Ammon's horn (tissue), 1 donor: Measurements from ENCODE around the gene DNAJB11.
"Not testable (repeated sequence)": the region's sequence is repeated elsewhere in the genome, so short reads cannot be mapped to it uniquely, and the experiment has no call there.

ENCODE experiments used
- DNase-seq: peaks from one replicate; pipeline ENCODE4 v3.0.0-alpha.2; 2016; ENCODE audit warnings: low spot score

Gene DNAJB11

DNA sequence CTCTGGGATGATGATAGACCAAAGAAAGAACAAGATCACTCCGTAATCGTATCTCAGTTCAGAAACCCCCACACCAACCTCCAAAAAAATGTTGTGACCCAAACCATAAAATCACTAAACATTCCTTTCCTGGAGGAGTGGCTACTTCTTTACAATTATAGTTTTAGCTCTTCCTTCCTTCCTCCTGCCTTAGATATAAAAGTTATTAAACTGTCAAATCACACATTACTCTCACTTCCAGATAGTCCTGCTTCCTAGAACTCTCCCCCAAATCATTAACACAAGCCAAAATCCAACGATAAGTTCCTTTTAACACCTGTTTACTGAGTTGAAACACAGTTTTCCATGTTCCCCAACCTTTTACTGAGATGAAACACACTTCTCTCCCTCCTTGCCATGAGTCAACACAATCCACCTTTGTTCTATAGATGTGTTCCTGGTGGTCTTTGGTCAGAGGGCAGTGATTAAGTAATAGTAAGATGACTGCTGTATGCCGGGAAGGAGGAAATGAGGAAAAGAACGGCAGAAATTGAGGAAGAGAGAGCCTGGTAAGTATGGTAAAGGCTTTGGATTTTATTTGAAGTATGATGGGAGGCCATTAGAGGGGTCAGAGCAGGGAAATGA lies 18.0 kb upstream of the DNAJB11 start:
- no peak for DNase-seq

DNA sequence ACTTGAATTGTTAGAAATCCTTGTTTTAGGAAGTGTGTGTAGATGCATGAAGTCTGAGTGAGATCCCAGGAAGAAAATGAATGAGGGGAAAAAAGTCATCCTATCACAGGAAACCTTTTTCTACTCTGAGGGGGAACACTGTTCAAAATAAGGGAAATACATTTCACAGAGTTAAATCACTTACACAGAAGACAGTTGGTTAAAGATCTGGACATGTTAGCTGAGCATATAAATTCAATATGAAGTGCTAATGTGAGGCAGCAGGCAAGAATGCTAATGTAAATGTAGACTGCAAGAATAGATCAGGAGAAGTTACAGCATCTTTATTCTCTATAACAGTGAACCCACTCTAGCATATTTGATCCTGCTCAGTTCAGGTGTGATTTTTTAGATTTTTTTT lies 5.9 kb upstream of the DNAJB11 start:
- DNase-seq = no peak

DNA sequence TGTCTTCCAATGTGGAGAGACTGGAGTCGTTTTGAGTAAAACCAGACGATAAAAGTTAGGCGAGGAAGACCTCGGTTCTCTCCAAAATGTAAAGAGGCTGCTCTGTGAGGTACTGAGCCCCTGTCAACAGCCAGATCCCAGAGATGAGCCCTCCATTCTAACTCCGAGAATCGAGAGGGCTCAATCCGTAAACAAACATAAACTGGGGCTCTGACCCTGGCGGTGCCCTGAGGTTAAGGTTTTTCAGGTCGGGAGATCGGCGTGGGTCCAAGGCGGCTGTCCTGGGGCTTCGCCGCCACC lies 3.8 kb upstream of the DNAJB11 start:
- no peak for DNase-seq

DNA sequence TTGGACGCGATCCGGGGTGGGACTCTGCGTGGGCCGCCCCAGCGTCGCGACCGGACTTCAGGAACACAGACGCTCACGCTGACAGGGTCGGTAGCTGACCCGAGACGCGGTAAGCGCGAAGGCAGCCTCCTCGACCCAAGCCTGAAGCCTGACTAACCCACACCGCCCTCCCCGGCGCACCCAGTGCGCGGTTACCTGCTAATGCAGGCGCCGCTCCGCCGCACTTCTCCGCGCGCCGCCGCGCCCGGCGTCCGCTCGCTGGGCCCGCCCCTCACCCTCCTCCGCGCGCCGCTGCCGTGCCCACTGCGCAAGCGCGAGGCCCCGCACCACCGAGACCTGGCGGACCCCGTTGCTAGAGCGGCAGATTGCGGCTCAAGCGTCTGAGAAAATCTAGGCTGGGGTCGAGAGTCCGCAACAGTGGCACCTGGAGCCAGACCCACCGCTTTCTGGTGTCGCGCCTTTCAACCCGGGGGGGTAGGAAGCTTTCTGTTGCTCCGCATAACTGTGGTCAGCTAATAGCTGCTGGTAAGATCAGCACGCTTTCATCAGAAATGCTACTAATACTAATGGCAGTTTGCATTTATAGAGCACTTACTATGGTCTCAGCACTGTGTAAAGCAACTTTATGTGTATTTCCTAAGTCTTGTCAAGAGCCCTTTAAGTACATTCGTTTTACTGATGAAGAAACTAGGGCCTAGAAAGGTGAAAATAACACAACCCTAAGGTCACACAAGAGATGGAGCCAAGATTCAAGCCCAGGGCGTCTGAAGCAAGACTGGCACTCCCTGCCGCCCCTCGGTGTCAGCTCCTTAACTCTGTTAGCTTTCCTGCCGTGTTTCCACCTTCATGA lies 3.2 kb upstream of the DNAJB11 start, which contains the start of gene TBCCD1:
TBCCD1 (minus strand) TSS at position 268 of the 850 bp plus-strand sequence. CDS start 3,010 bp downstream, outside the sequence.
- DNase-seq = peak; percentile 91

- not testable (repeated sequence) for DNase-seq
These were observed 1.2 kb upstream of the DNAJB11 start for GRCh38 chr3:186569361-186569760.

- no peak for DNase-seq
These were observed 783 bp upstream of the DNAJB11 start for GRCh38 chr3:186569779-186570095.

GRCh38 chr3:186570941-186571643 lies 572 bp downstream of the DNAJB11 start:
- no peak for DNase-seq

GRCh38 chr3:186571644-186572013 lies 1.1 kb downstream of the DNAJB11 start:
- no peak for DNase-seq

DNA sequence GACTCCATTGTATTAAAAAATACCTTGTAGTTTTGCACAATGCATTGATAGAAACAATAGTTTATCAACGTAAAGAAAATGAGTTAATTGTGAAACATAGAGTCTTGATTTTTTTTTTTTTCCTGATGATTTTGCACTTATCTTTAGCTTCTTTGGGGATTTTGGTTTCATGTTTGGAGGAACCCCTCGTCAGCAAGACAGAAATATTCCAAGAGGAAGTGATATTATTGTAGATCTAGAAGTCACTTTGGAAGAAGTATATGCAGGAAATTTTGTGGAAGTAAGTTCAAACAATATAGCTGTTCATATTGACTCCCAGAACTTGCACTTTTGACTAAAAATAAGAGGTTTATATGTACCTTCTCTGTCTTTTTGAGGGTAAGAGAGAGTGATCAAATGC lies 7.0 kb downstream of the DNAJB11 start:
- no peak for DNase-seq

DNA sequence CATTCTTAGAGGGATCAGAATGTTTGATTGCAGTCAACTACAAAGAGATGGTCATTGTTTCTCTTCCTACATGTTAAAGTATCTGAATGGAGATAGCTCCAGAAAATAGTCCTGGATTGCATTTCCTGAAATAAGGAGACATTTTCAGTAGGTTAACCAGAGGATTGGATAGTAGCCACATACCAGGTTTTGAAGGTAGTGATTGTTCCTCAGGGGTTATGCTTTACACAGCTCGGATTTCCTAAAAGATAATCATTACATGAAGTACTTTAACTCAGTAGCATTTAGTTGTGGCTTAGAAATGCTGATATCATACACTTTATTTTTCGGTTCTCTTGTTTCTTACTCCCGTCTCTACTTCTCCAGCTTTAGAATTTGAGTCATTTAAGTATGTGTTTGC lies 10.3 kb downstream of the DNAJB11 start:
- DNase-seq = no peak

DNA sequence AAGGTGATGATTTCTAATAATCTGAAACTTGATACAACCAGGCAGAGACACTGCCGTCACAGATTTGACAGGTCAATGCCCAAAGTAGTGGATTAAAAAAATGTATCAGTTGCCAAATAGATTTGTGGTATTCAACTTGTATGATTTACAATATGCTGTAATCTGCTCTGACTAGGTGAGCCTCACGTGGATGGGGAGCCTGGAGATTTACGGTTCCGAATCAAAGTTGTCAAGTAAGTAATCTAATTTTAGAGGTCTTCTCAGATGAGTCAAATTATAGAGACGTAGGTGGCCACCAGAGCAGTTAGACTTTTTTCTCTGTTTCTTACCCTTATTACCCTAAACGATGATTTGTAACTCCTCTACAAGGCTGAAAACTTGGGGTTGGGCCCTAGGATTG lies 12.0 kb downstream of the DNAJB11 start:
- DNase-seq = no peak

GRCh38 chr3:186583831-186584230 lies 13.3 kb downstream of the DNAJB11 start:
- peak; percentile 44 for DNase-seq

- DNase-seq = not testable (repeated sequence)
These were observed 15.7 kb downstream of the DNAJB11 start for GRCh38 chr3:186586245-186586644.

- no peak for DNase-seq
These were observed 16.7 kb downstream of the DNAJB11 start for GRCh38 chr3:186587183-186587582.

DNA sequence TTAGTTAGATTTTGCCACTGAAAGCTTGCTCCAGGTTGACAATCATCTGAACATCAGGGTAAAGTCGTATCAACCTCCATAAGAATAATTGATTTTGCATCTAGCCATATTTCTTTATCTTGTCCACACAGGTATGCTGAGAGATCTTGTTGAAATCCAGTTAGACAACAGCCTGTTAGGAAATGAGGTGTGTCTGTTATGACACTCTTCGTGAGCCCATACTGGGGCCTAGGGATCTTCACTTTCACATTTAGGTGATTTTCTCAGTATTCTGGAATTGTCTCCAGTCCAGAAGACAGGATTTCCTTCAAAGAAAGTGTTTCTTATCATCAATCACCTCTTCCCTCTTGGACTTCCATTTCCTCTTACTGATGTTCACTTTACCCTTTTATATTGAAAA lies 18.1 kb downstream of the DNAJB11 start:
- DNase-seq = no peak

GRCh38 chr3:186589121-186589520 lies 18.6 kb downstream of the DNAJB11 start:
- DNase-seq = no peak

DNA sequence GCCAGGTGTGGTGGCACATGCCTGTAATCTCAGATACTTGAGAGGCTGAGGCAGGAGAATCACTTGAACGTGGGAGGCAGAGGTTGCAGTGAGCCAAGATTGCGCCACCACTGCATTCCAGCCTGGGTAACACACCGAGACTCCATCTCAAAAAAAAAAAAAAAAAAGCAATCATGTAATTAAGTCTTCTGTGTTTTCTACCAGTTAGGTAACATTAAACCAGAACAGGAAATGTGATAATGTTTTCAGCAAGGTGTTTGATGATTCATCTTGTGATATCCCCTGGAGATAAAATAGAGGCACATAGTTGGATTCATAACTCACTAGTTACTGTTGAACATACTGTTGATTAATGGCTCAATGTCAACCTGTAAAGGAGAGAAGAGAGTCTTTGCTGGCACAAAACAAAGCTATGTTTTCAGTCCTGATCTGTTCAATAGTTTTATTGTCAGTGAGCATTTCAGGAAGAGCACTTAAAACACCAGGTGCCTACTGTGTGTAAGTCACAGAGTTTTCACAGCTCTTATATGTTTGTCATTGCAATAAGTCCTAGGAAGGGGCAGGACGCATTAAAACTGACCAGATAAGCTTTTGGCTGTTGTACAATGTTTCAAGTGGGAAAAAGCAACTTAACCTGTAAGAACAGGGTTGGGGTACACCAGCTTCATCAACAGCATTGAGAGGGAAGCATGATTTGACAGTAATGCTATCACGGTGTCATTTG lies 19.5 kb downstream of the DNAJB11 start:
- no peak for DNase-seq

- DNase-seq = no peak
These were observed 20.2 kb downstream of the DNAJB11 start for GRCh38 chr3:186590580-186591295.

GRCh38 chr3:186592682-186593081 lies 22.2 kb downstream of the DNAJB11 start:
- DNase-seq = no peak

- DNase-seq = no peak
These were observed 23.3 kb downstream of the DNAJB11 start for GRCh38 chr3:186593862-186594261.

GRCh38 chr3:186594591-186595113 lies 24.1 kb downstream of the DNAJB11 start:
- DNase-seq = no peak
